ENCODE results near the gene GUCD1. TPM values are rescaled to one million over a fixed set of nuclear protein-coding genes. Genes with fewer than 3 reads are reported as not detected.

Gene GUCD1
- total and polyA plus RNA-seq, 12 donors, result 75.4 to 162 (median 112) TPM

DNA sequence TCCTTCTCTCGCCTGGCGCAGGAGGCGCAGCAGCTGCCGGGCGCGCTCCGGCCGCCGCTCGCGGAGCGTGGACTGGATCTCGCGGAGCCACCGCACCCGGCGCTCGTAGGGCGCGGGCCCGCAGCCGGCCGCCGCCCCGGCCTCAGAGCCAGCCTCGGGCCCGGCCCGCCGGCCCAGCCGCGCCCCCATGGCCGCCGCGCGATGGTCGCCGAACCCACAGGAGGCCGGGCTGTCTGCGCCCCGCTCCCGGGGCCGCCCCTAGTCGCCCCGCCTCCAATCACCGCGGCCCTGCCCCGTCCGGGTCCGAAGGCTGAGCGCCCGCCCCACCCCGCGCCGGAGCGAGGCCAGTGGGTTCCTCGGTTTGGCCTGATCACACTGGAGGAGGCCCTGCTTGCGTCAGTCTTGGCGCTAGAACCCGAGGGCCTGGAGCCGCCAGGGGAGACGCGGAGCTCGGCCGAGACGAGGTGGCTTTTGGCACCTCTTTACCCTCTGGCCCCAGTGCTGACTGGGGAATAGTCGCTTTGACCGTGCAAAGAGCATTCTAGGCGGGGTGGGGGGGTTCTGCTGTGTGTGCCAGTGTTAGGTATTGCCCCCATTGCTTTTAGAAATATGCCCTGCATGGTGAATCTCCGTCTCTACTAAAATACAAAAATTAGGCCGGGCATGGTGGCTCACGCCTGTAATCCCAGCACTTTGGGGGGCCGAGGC lies 38.1 kb upstream of the GUCD1 start, which contains the start of gene LRRC75B:
TSS of gene LRRC75B (minus strand) at position 223 of the 708 bp plus-strand sequence. CDS start at position 189, 34 bp downstream.
- Histone ChIP-seq H3K36me3 (replicated peaks in 1 of 2) (no peaks in the 10 kb centered on the region), H3K4me3 (peak within 1 kb of the TSS in 2 of 4 donors; percentile 28 to 77), H3K27ac (peak within 1 kb of the TSS in 3 of 5 donors; percentile 30 to 73 (median 73)), H3K9me3 (replicated peaks in 1 of 3) (no peaks in the 10 kb centered on the region), H3K4me1 (replicated peaks in 1 of 2) (peaks cover 3 to 4% of the 10 kb centered on the region in 2 donors), H3K27me3 (no peaks in the 10 kb centered on the region)
- intact Hi-C loops (cut with DNase I), result no loop called here
- TF ChIP-seq, protein P1, sequence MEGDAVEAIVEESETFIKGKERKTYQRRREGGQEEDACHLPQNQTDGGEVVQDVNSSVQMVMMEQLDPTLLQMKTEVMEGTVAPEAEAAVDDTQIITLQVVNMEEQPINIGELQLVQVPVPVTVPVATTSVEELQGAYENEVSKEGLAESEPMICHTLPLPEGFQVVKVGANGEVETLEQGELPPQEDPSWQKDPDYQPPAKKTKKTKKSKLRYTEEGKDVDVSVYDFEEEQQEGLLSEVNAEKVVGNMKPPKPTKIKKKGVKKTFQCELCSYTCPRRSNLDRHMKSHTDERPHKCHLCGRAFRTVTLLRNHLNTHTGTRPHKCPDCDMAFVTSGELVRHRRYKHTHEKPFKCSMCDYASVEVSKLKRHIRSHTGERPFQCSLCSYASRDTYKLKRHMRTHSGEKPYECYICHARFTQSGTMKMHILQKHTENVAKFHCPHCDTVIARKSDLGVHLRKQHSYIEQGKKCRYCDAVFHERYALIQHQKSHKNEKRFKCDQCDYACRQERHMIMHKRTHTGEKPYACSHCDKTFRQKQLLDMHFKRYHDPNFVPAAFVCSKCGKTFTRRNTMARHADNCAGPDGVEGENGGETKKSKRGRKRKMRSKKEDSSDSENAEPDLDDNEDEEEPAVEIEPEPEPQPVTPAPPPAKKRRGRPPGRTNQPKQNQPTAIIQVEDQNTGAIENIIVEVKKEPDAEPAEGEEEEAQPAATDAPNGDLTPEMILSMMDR (IDR thresholded peaks at IDR 0.05), result no peak
- peak; percentile 28 to 41 for TF ChIP-seq POLR2A (IDR thresholded peaks at IDR 0.05)
- 4 to 18% (median 9%) methylated on average over 16 to 72 of the region's 72 CpGs for WGBS, 4 donors
- peak; percentile 83 to 92 (median 86) for DNase-seq

DNA sequence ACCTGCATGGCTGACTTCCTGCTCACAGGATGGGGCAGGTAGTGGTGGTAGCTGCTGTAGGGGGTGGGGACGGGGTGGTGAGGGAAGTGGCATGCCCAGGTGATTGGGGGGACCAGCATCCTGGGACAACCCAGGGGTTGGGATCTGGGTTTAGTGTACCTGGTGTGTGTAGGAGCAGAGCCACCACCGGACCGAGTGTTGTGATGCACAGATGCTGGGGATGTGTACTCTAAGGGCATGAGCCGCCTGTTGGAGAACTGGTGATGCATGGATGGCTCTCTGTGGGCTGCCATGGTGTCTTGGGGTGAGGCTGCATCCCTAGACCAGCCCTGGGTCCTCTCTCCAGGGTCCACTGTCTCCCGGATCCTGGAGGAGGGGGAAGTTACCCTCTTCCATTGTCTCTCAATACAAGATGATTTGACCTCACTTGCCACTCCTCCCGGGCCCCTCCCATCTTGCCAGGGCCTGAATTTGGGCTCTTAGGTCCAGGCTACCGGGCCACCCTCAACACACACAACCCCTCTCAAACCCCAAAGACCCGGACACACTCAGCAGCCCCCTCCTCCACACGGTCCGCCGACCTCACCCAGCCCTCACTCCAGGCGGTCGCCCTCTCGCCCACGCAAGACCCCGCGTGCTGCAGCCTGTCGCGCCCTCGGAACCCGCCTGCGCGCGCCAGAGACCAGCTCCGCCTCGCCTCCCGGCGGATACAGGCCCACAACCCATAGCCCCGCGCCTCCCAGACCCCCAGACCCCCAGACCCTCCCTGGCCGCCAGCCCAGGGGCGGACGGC lies 37.3 kb upstream of the GUCD1 start:
- no peak for TF ChIP-seq POLR2A (IDR thresholded peaks at IDR 0.05)
- TF ChIP-seq, protein P1 (IDR thresholded peaks at IDR 0.05), result no peak
- peak overlapping the region in 2 of 4 donors; percentile 28 to 77 for H3K4me3 ChIP-seq
- H3K36me3 ChIP-seq (replicated peaks in 1 of 2), result no peaks in the 10 kb centered on the region
- intact Hi-C loops (cut with DNase I), result no loop called here
- DNase-seq, result peak in 2 of 7 donors; percentile 17 to 59
- H3K27ac ChIP-seq, result peak overlapping the region in 3 of 5 donors; percentile 30 to 73 (median 73)
- H3K9me3 ChIP-seq (replicated peaks in 1 of 3), result no peaks in the 10 kb centered on the region
- no peaks in the 10 kb centered on the region for H3K27me3 ChIP-seq
- 10 to 34% (median 15%) methylated on average over 10 to 33 of the region's 33 CpGs for WGBS, 4 donors
- peaks cover 3 to 4% of the 10 kb centered on the region in 2 donors for H3K4me1 ChIP-seq (replicated peaks in 1 of 2)

DNA sequence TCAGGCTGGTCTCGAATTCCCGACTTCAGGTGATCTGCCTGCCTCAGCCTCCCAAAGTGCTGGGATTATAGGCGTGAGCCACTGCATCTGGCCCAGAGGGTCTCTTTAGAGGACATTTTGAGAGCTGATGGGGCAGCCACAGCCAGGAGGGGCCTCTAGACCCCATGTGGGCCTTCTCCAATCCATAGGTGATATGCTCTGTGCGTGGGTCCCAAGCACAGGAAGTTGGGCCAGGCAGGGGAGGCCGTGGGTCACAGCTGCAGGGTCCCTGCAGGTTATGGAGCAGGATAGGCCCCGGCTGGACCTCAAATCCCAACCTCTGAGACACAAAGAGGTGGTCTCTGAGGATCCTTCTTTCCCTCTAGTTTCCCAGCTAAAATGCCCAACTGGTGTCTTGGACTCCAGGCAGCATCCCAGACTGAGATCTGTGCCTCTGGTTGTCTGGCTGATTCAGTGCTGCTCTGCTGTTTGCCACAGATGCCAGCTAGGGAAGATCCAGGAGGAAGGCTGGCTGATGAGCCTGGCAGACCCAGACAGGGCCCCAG lies 36.4 kb upstream of the GUCD1 start:
- Histone ChIP-seq H3K4me3 (no peak overlapping the region), H3K4me1 (replicated peaks in 1 of 2) (peaks cover 3 to 4% of the 10 kb centered on the region in 2 donors), H3K36me3 (replicated peaks in 1 of 2) (no peaks in the 10 kb centered on the region), H3K27ac (no peak overlapping the region), H3K27me3 (no peaks in the 10 kb centered on the region), H3K9me3 (replicated peaks in 1 of 3) (no peaks in the 10 kb centered on the region)
- TF ChIP-seq POLR2A (IDR thresholded peaks at IDR 0.05), result no peak
- TF ChIP-seq, protein P1 (IDR thresholded peaks at IDR 0.05), result no peak
- WGBS, 4 donors, result 70 to 97% (median 93%) methylated on average over 5 to 6 of the region's 6 CpGs
- DNase-seq, result no peak
- intact Hi-C loops (cut with DNase I), result no loop called here

DNA sequence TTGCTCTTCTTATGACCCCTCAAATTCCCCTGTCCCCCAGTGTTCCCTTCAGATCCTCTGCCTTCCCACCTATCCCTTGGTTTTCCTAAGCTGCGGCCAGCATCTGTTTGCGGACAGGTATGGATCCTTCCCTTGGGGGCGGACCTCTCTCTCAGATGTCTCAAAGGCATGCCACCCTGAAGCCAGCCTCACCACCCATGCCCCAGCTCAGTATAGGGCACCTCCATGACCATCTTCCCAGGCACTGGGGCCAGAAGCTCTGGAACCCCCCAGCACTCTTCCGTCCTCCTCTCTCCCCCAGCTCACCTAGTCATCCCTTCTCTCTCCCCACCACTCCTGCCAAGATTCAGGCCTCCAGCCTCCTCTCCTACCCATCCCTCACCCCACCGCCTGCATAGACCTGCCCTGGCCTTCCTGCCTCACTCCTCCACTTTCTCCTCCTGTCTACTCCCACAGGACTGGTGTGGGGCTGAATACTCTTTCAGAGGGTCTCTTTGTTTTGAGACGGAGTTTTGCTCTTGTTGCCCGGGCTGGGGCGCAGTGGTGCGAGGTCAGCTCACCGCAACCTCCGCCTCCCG lies 35.7 kb upstream of the GUCD1 start:
- Histone ChIP-seq H3K4me3 (no peak overlapping the region), H3K36me3 (replicated peaks in 1 of 2) (no peaks in the 10 kb centered on the region), H3K27ac (no peak overlapping the region), H3K27me3 (no peaks in the 10 kb centered on the region), H3K4me1 (replicated peaks in 1 of 2) (peaks cover 3 to 4% of the 10 kb centered on the region in 2 donors), H3K9me3 (replicated peaks in 1 of 3) (no peaks in the 10 kb centered on the region)
- TF ChIP-seq, protein P1 (IDR thresholded peaks at IDR 0.05), result no peak
- no peak for TF ChIP-seq POLR2A (IDR thresholded peaks at IDR 0.05)
- no peak for DNase-seq
- intact Hi-C loops (cut with DNase I), result no loop called here
- 94 to 98% (median 97%) methylated on average over 12 of the region's 12 CpGs for WGBS, 4 donors

Measured in adrenal gland (tissue), 12 donors.